Astrocyte (in vitro differentiated cells and primary cell): Measurements from ENCODE around the gene ZNF775. TPM values are rescaled to one million over a fixed set of nuclear protein-coding genes. Genes with fewer than 3 reads are reported as not detected.

ENCODE experiments used
- DNase-seq: peaks from one replicate; pipeline ENCODE4 v3.0.0-alpha.2; 2010; ENCODE audit warnings: low read depth
- FAIRE-seq: peaks from 2 replicates; lab custom pipeline; 2011; peaks lifted over from hg19 to GRCh38; lab: Jason Lieb, UNC
- H2AFZ ChIP-seq: 2 replicates; pipeline ENCODE4 v1.6.0; 2012; ENCODE audit warnings: low read depth, low read length, inconsistent platforms
- H3K27ac ChIP-seq: 2 replicates; pipeline ENCODE4 v1.5.1; 2011; ENCODE audit warnings: low read depth, low read length, inconsistent platforms
- H3K27me3 ChIP-seq: 2 replicates; pipeline ENCODE4 v1.6.0; 2011; ENCODE audit warnings: low read length, inconsistent platforms; ENCODE audit not compliant: insufficient read depth
- H3K36me3 ChIP-seq: 2 replicates; pipeline ENCODE4 v1.5.1; 2011; ENCODE audit warnings: low read length, inconsistent platforms; ENCODE audit not compliant: insufficient read depth
- H3K4me1 ChIP-seq: 2 replicates; pipeline ENCODE4 v1.5.1; 2011; ENCODE audit warnings: low read length, inconsistent platforms; ENCODE audit not compliant: insufficient read depth
- H3K4me2 ChIP-seq: 2 replicates; pipeline ENCODE4 v1.6.0; 2012; ENCODE audit warnings: low read length, inconsistent platforms
- H3K4me3 ChIP-seq: 2 replicates; pipeline ENCODE4 v1.5.1; 2011; ENCODE audit warnings: low read depth, mild to moderate bottlenecking, low read length, inconsistent platforms; ENCODE audit not compliant: insufficient read depth
- H3K79me2 ChIP-seq: 2 replicates; pipeline ENCODE4 v1.6.0; 2012; ENCODE audit warnings: mild to moderate bottlenecking, low read length, inconsistent platforms; ENCODE audit not compliant: insufficient read depth
- H3K9ac ChIP-seq: 2 replicates; pipeline ENCODE4 v1.6.0; 2012; ENCODE audit warnings: mild to moderate bottlenecking, low read length, inconsistent platforms
- H3K9me3 ChIP-seq: 2 replicates; pipeline ENCODE4 v1.5.1; 2012; ENCODE audit warnings: low read depth, mild to moderate bottlenecking, low read length, inconsistent platforms; ENCODE audit not compliant: insufficient read depth
- H4K20me1 ChIP-seq: 2 replicates; pipeline ENCODE4 v1.6.0; 2012; ENCODE audit warnings: low read length, inconsistent platforms; ENCODE audit not compliant: insufficient read depth
- H3K27ac Mint-ChIP-seq: one replicate; pipeline ENCODE4 v1.8.0; 2021; ENCODE audit warnings: mild to moderate bottlenecking, mixed read lengths; ENCODE audit not compliant: unreplicated experiment
- H3K27me3 Mint-ChIP-seq: one replicate; pipeline ENCODE4 v1.8.0; 2021; ENCODE audit warnings: low read depth, mixed read lengths; ENCODE audit not compliant: unreplicated experiment
- H3K36me3 Mint-ChIP-seq: one replicate; pipeline ENCODE4 v1.8.0; 2021; ENCODE audit warnings: low read depth, mixed read lengths; ENCODE audit not compliant: unreplicated experiment
- H3K4me1 Mint-ChIP-seq: one replicate; pipeline ENCODE4 v1.8.0; 2021; ENCODE audit warnings: low read depth, mixed read lengths; ENCODE audit not compliant: unreplicated experiment
- H3K4me3 Mint-ChIP-seq: one replicate; pipeline ENCODE4 v1.8.0; 2021; ENCODE audit warnings: mild to moderate bottlenecking, moderate library complexity, mixed read lengths; ENCODE audit not compliant: unreplicated experiment
- H3K9me3 Mint-ChIP-seq: one replicate; pipeline ENCODE4 v1.8.0; 2021; ENCODE audit warnings: mild to moderate bottlenecking, mixed read lengths; ENCODE audit not compliant: unreplicated experiment
- CTCF ChIP-seq: IDR thresholded peaks from 2 replicates; pipeline ENCODE4 v1.5.1; 2011; ENCODE audit warnings: low read depth, mild to moderate bottlenecking, inconsistent platforms, low read length, moderate library complexity; ENCODE audit not compliant: insufficient read depth
- EZH2 ChIP-seq: IDR thresholded peaks from 2 replicates; pipeline ENCODE4 v1.6.1; 2012; ENCODE audit warnings: mild to moderate bottlenecking, low read length, inconsistent platforms; ENCODE audit not compliant: insufficient read depth
- total RNA-seq: library from RNA; stranded (reverse); gene quantifications from 2 replicates; pipeline ENCODE4 v1.2.1, GENCODE V29; 2021

Gene ZNF775
- total RNA-seq, 1 donor from 2014 or later, result 6.5 TPM

GRCh38 chr7:150338166-150338829 is 40.8 kb upstream of the ZNF775 start:
- DNase-seq, result no peak
- Mint-ChIP-seq H3K4me1 (peaks cover 14% of the 10 kb centered on the region), H3K36me3 (peaks cover 7% of the 10 kb centered on the region), H3K4me3 (no peak overlapping the region), H3K27me3 (peaks cover 34% of the 10 kb centered on the region), H3K27ac (no peak overlapping the region), H3K9me3 (peaks cover 3% of the 10 kb centered on the region)
- H2AFZ ChIP-seq, result no peak overlapping the region
- no peaks in the 10 kb centered on the region for H3K9me3 ChIP-seq
- H3K27ac ChIP-seq, result no peak overlapping the region
- FAIRE-seq, result no peak
- H3K36me3 ChIP-seq, result no peaks in the 10 kb centered on the region
- H3K4me2 ChIP-seq, result no peak overlapping the region
- peaks cover 12% of the 10 kb centered on the region for H3K4me1 ChIP-seq
- no peak for TF ChIP-seq CTCF
- TF ChIP-seq EZH2, result no peak
- peaks cover 7% of the 10 kb centered on the region for H4K20me1 ChIP-seq
- peaks cover 14% of the 10 kb centered on the region for H3K27me3 ChIP-seq
- H3K79me2 ChIP-seq, result no peaks in the 10 kb centered on the region
- H3K4me3 ChIP-seq, result no peak overlapping the region
- H3K9ac ChIP-seq, result no peak overlapping the region

- Histone ChIP-seq H3K4me2 (peak overlapping the region; percentile 66), H4K20me1 (peaks cover 7% of the 10 kb centered on the region), H3K27me3 (peaks cover 14% of the 10 kb centered on the region), H3K4me3 (no peak overlapping the region), H3K9ac (no peak overlapping the region), H3K79me2 (no peaks in the 10 kb centered on the region), H3K9me3 (peaks cover 4% of the 10 kb centered on the region), H3K4me1 (peaks cover 12% of the 10 kb centered on the region), H3K36me3 (no peaks in the 10 kb centered on the region), H3K27ac (no peak overlapping the region), H2AFZ (no peak overlapping the region)
- FAIRE-seq (no peak), DNase-seq (no peak)
- Mint-ChIP-seq H3K27me3 (peaks cover 38% of the 10 kb centered on the region), H3K27ac (no peak overlapping the region), H3K9me3 (peaks cover 8% of the 10 kb centered on the region), H3K4me3 (peak overlapping the region; percentile 50), H3K4me1 (peaks cover 14% of the 10 kb centered on the region), H3K36me3 (peaks cover 6% of the 10 kb centered on the region)
- TF ChIP-seq EZH2 (no peak), CTCF (no peak)
These were observed 39.7 kb upstream of the ZNF775 start for GRCh38 chr7:150339409-150339809.
